ENCODE measurements around the gene CPSF4L.

CPSF4L gene

GRCh38 chr17:73199751-73200317, 61.8 kb downstream of the CPSF4L start:
- no peak overlapping the region for H3K4me3 ChIP-seq (ENCODE audit: low read depth, low read length)
- TF ChIP-seq CTCF (IDR thresholded peaks at IDR 0.05; ENCODE audit: low read depth, low read length): no peak

GRCh38 chr17:73198930-73199260, 62.8 kb downstream of the CPSF4L start:
- no peak overlapping the region for H3K4me3 ChIP-seq (ENCODE audit: low read depth, low read length)
- TF ChIP-seq CTCF (IDR thresholded peaks at IDR 0.05; ENCODE audit: low read depth, low read length): no peak

Measured in WI38 (cell line).